MG63 (cell line): Measurements from ENCODE around the gene POLR3C. TPM values are rescaled to one million over a fixed set of nuclear protein-coding genes. Genes with fewer than 3 reads are reported as not detected.
A peak's percentile ranks its signal among the peaks of the same experiment; 100 is the strongest.
"Not testable (repeated sequence)": the region's sequence is repeated elsewhere in the genome, so short reads cannot be mapped to it uniquely, and the experiment has no call there.

ENCODE experiments used
- DNase-seq: peaks from one replicate; pipeline ENCODE4 v3.0.0-alpha.2; 2020
- H3K27me3 ChIP-seq: fragments of 250-450 bp; sonication (Bioruptor Pico); 2 replicates; pipeline ENCODE4 v1.5.1; 2020; ENCODE audit warnings: mild to moderate bottlenecking, moderate library complexity
- H3K36me3 ChIP-seq: fragments of 250-450 bp; sonication (Bioruptor Pico); 2 replicates; pipeline ENCODE4 v1.5.1; 2020; ENCODE audit warnings: mild to moderate bottlenecking, moderate library complexity
- H3K4me3 ChIP-seq: fragments of 250-450 bp; sonication (Bioruptor Pico); 2 replicates; pipeline ENCODE4 v1.5.1; 2020; ENCODE audit warnings: mild to moderate bottlenecking, moderate library complexity
- H3K9me3 ChIP-seq: fragments of 250-450 bp; sonication (Bioruptor Pico); 2 replicates; pipeline ENCODE4 v1.5.1; 2020; ENCODE audit warnings: mild to moderate bottlenecking, moderate library complexity
- total RNA-seq: library from RNA; depleted of rRNA; stranded (reverse); fragments of >200 nt; shearing (Covaris generic); gene quantifications from 2 replicates; pipeline ENCODE4 v1.2.3, GENCODE V29; 2014; ENCODE audit warnings: low replicate concordance; rRNA removed

Gene POLR3C, protein sequence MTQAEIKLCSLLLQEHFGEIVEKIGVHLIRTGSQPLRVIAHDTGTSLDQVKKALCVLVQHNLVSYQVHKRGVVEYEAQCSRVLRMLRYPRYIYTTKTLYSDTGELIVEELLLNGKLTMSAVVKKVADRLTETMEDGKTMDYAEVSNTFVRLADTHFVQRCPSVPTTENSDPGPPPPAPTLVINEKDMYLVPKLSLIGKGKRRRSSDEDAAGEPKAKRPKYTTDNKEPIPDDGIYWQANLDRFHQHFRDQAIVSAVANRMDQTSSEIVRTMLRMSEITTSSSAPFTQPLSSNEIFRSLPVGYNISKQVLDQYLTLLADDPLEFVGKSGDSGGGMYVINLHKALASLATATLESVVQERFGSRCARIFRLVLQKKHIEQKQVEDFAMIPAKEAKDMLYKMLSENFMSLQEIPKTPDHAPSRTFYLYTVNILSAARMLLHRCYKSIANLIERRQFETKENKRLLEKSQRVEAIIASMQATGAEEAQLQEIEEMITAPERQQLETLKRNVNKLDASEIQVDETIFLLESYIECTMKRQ
- total RNA-seq: 30.9 and 34.8 TPM in 2 replicates

DNA sequence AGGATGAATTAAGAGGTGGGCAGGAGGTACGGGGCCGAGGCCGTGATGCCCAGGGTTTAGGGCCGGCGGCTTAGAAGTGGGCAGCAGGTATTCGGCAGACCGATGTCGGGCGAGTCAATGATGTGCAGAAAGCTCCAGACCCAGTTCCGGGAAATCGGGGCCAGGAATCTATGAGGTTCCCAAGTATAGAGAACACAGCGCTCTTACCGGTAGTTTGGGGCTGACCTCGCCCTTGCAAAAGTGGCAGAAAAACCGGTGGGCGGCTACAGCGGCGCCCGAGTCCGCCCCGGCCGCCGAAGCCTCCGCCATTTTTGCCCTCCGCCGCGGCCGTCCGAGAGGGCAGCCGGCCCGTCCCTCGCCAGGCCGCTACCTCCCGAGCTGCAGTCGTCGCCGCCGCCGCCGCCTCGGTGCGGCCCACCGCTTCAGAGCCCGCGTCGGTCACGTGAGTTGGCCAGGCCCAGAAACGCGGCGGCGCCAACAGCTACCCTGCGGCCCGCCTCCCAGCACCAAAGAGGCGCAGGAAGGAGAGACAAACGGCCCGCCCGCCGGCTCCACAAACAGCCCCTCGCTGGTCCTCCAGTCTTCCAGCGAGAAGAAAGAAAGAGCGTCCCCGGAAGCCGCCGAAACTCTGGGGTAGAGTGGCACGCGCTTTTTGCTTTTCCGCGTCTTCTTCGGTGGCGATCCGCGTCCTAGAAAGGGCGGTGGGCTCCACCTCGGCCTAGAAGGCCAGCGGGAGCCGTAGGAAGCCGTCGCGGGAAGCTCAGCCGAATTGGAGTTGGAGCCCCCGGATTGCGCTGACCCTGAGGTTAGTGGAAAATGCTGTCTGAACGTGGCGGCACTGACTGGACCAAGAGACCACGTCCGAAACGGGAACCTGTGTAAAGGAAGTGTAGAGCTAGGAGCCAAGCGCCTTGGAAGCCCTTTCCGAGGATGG is at the start of gene POLR3C, which contains the start of gene RNF115:
POLR3C (plus strand) TSS at position 636 of the 934 bp plus-strand sequence. CDS start 1,577 bp downstream, outside the sequence.
RNF115 (minus strand) TSS at position 531 of the 934 bp plus-strand sequence; CDS start at position 309, 222 bp downstream.
- peak; percentile 97 for DNase-seq
- no peaks in the 10 kb centered on the region for H3K9me3 ChIP-seq
- peak within 1 kb of the TSS; percentile 95 for H3K4me3 ChIP-seq
- no peaks in the 10 kb centered on the region for H3K27me3 ChIP-seq
- H3K36me3 ChIP-seq: peaks cover 37% of the 10 kb centered on the region

DNA sequence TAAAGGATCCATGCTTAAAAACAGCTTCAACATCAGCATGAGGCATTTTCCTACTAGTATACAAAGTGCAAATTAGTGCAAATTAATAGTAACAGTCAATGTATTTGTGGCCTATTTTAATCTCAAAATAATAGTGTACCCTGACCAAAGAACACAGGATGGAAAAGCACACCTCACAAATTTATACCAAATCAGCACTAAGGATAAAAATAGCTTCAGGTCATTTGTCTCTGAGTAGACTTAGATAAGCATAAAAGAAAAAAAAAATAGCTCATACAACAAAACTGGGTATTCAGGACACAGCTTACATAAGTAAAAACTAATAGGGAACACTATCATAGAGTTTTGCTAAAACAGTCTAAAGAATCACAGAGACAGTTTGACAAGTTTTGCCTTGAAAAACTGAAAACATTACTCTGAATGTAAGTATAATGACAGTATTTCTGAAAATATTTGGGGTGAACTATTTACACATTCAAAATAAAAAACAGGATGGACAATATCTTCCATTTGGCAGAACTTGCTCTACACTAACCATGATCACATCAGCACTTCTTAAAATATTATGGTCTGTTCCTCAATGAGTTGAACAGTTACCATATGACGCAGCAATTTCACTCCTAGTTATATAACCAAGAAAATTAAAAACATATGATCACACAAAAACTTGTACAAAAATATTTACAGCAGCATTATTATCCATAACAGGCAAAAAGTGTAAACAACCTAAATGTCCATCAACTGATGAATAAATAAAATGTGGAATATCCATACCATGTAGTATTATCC is 46.4 kb upstream of the POLR3C start:
- Histone ChIP-seq H3K4me3 (no peak overlapping the region), H3K9me3 (peaks cover 4% of the 10 kb centered on the region; the same call in 1 of the 2 replicates), H3K36me3 (peaks cover 35% of the 10 kb centered on the region), H3K27me3 (no peaks in the 10 kb centered on the region)
- DNase-seq: no peak

DNA sequence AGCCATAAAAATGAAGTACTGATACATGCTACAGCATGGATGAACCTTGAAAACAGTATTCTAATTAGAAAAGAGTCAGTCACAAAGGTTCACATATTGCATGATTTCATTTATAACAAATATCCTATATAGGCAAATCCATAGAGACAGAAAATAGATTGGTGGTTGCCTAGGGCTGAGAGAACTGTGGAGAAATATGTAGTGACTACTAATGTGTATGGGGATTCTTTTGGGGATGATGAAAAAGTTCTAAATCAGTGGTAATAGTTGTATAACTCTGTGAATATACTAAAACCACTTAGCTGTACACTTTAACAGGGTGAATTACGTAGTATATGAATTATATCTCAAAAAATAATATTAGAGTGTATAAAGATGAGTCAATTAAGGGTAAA is 45.9 kb upstream of the POLR3C start:
- Histone ChIP-seq H3K36me3 (peaks cover 29% of the 10 kb centered on the region), H3K9me3 (no peaks in the 10 kb centered on the region), H3K27me3 (no peaks in the 10 kb centered on the region), H3K4me3 (no peak overlapping the region)
- DNase-seq: no peak

- H3K9me3 ChIP-seq: no peaks in the 10 kb centered on the region
- H3K4me3 ChIP-seq: no peak overlapping the region
- H3K36me3 ChIP-seq: peaks cover 35% of the 10 kb centered on the region
- H3K27me3 ChIP-seq: no peaks in the 10 kb centered on the region
- DNase-seq: no peak
Observed at GRCh38 chr1:145782272-145783099, 41.5 kb upstream of the POLR3C start.

GRCh38 chr1:145784409-145784808 is 39.6 kb upstream of the POLR3C start:
- Histone ChIP-seq H3K36me3 (peaks cover 36% of the 10 kb centered on the region), H3K4me3 (no peak overlapping the region), H3K27me3 (no peaks in the 10 kb centered on the region), H3K9me3 (no peaks in the 10 kb centered on the region)
- no peak for DNase-seq

DNA sequence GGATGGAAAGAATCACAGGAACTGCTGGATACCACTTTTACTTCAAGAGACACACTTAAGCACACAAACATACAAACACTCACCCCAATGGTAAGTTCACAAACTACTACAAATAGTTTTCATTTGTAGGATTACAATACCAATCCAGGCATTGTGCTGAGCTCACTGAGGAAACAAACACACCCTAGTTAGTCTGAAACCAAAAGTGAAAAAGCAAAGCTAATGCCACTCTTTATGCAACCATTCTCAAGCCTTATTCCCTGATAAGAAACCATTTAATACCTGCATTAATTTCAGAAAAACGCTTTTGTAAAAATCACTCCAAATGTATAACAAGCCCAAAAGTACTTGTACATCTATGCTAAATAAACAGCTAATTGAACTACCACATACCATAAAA is 38.5 kb upstream of the POLR3C start:
- DNase-seq: no peak
- H3K27me3 ChIP-seq: no peaks in the 10 kb centered on the region

GRCh38 chr1:145786271-145786670 is 37.7 kb upstream of the POLR3C start:
- Histone ChIP-seq H3K36me3 (peaks cover 31% of the 10 kb centered on the region), H3K4me3 (no peak overlapping the region), H3K9me3 (no peaks in the 10 kb centered on the region), H3K27me3 (no peaks in the 10 kb centered on the region)
- no peak for DNase-seq

More for the DNA sequence above, 38.5 kb upstream of the POLR3C start:
- Histone ChIP-seq H3K4me3 (no peak overlapping the region), H3K36me3 (peaks cover 36% of the 10 kb centered on the region), H3K9me3 (no peaks in the 10 kb centered on the region)

DNA sequence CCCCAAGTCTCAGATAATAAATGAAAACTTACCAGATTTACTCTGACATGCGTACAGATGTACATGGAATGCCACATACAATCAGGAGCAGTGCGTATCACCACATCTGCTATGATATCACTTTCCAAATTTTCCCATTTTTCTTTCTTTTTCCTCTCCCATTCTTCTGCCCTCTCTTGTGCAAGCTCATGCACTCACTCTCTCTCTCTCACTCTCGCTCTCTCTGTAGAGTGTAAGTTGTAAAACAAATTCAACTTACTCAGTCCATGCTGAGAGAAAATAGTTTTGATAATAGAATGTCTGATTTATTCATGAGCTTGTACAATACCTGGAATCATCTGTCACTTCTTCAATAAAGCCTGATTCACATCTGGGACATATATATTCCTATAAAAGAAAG is 35.4 kb upstream of the POLR3C start:
- Histone ChIP-seq H3K4me3 (no peak overlapping the region), H3K27me3 (no peaks in the 10 kb centered on the region), H3K9me3 (no peaks in the 10 kb centered on the region), H3K36me3 (peaks cover 32% of the 10 kb centered on the region)
- no peak for DNase-seq

- DNase-seq, H3K4me3 ChIP-seq, H3K27me3 ChIP-seq: not testable (repeated sequence)
- Histone ChIP-seq H3K36me3 (peaks cover 41% of the 10 kb centered on the region), H3K9me3 (peaks cover 12% of the 10 kb centered on the region)
Observed at GRCh38 chr1:145791860-145792259, 32.1 kb upstream of the POLR3C start.

GRCh38 chr1:145792484-145792883 is 31.5 kb upstream of the POLR3C start:
- Histone ChIP-seq H3K36me3 (peaks cover 43% of the 10 kb centered on the region), H3K27me3 (no peaks in the 10 kb centered on the region), H3K4me3 (no peak overlapping the region), H3K9me3 (peaks cover 18% of the 10 kb centered on the region)
- DNase-seq: no peak

- H3K27me3 ChIP-seq: no peaks in the 10 kb centered on the region
- peaks cover 42% of the 10 kb centered on the region for H3K36me3 ChIP-seq
- H3K9me3 ChIP-seq: peaks cover 31% of the 10 kb centered on the region
- DNase-seq: no peak
- H3K4me3 ChIP-seq: no peak overlapping the region
Observed at GRCh38 chr1:145795257-145795881, 28.6 kb upstream of the POLR3C start.

DNA sequence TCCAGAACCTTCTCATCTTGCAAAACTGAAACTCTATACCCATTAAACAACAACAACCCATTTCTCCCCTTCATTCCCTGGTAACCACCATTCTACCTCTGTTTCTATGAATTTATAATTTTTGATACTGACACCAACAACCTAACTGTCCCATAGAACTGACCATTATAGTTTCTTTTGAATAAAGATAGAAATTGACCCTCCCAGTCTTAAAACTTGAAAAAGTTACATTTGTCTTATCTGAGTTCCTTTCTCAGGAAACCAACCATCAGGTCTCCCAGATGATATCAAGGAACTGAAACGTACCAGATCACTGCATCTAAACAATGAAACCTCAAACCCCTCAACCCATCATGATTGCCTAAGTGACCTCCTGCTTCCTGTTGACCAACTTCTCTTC is 27.2 kb upstream of the POLR3C start:
- Histone ChIP-seq H3K36me3 (peaks cover 42% of the 10 kb centered on the region), H3K4me3 (no peak overlapping the region), H3K27me3 (no peaks in the 10 kb centered on the region), H3K9me3 (peaks cover 31% of the 10 kb centered on the region)
- no peak for DNase-seq

DNA sequence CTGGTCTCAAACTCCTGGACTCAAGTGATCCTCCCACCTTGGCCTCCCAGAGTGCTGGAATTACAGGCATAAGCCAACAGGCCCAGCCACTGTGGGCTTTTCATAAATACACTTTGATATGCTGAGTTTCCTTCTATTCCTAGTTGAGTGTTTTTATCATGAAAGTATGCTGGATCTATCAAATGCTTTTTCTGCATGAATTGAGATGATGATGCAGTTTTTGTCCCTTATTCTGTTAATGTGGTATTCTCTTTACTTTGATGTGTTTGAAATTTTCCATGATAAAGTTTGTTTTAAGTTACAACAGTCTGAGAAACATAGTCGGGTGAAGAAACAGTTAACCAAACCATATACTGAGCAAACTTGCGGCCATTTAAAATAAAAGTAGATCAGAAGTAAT is 24.2 kb upstream of the POLR3C start:
- no peak for DNase-seq
- Histone ChIP-seq H3K27me3 (no peaks in the 10 kb centered on the region), H3K9me3 (peaks cover 31% of the 10 kb centered on the region), H3K36me3 (peaks cover 29% of the 10 kb centered on the region), H3K4me3 (no peak overlapping the region)

DNA sequence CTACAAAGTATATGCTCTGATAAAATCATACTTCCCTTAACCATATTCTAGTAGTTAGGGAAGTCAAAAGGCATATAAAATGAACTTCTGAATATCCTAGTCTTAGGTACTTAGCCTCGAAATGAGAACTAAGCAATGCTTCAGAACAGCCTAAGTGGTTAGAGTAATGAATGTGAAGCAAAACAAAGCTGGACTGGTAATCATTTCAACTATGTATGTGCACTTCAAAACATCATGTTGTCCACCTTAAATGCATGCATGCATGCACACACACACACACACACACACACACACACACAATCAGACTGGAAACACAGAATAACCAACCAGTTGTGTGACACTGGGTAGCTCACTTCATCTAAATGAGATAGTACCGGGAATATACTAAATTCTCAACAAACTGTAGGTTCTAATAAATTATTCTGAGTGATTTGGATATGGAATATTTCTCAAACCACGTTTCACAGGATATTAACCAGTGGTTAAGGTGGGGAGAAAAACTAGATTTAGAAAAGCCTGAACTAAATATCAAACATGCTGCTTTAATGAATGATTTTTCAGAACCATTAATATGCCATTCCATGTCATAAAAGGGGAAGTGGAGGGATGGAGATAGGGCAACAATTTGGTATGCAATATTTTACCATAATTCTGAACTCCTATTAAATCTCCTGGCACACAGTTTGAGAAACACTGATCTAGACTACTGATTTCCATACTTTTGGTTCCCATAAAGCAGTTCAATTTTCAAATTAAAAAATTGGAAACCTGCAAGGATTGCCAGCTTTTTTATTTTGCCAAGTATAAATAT is 19.6 kb upstream of the POLR3C start:
- no peaks in the 10 kb centered on the region for H3K9me3 ChIP-seq
- H3K36me3 ChIP-seq: peaks cover 9% of the 10 kb centered on the region
- H3K4me3 ChIP-seq: no peak overlapping the region
- H3K27me3 ChIP-seq: no peaks in the 10 kb centered on the region
- no peak for DNase-seq
